ENCODE measurements around the gene TGFB2.
"Not testable (repeated sequence)": the region's sequence is repeated elsewhere in the genome, so short reads cannot be mapped to it uniquely, and the experiment has no call there.

DNA sequence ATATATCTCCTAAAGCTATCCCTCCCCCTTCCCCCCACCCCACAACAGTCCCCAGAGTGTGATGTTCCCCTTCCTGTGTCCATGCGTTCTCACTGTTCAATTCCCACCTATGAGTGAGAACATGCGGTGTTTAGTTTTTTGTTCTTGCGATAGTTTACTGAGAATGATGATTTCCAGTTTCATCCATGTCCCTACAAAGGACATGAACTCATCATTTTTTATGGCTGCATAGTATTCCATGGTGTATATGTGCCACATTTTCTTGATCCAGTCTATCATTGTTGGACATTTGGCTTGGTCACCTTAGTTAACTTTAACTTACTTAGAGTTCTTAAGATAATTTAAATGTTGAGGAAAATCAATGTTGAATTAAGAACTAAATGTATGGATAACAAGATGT lies 25.0 kb upstream of the TGFB2 start:
- TF ChIP-seq, protein P1, sequence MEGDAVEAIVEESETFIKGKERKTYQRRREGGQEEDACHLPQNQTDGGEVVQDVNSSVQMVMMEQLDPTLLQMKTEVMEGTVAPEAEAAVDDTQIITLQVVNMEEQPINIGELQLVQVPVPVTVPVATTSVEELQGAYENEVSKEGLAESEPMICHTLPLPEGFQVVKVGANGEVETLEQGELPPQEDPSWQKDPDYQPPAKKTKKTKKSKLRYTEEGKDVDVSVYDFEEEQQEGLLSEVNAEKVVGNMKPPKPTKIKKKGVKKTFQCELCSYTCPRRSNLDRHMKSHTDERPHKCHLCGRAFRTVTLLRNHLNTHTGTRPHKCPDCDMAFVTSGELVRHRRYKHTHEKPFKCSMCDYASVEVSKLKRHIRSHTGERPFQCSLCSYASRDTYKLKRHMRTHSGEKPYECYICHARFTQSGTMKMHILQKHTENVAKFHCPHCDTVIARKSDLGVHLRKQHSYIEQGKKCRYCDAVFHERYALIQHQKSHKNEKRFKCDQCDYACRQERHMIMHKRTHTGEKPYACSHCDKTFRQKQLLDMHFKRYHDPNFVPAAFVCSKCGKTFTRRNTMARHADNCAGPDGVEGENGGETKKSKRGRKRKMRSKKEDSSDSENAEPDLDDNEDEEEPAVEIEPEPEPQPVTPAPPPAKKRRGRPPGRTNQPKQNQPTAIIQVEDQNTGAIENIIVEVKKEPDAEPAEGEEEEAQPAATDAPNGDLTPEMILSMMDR (IDR thresholded peaks at IDR 0.05; ENCODE audit: low read depth, low read length): not testable (repeated sequence)
- not testable (repeated sequence) for TF ChIP-seq EZH2phosphoT487 (IDR thresholded peaks at IDR 0.05; ENCODE audit: low read depth)
